ENCODE measurements around the gene WIPF1. TPM values are rescaled to one million over a fixed set of nuclear protein-coding genes. Genes with fewer than 3 reads are reported as not detected.

WIPF1 gene
- total RNA-seq, 4 donors from 2014 or later: 3.1 to 8.4 (median 4.9) TPM

DNA sequence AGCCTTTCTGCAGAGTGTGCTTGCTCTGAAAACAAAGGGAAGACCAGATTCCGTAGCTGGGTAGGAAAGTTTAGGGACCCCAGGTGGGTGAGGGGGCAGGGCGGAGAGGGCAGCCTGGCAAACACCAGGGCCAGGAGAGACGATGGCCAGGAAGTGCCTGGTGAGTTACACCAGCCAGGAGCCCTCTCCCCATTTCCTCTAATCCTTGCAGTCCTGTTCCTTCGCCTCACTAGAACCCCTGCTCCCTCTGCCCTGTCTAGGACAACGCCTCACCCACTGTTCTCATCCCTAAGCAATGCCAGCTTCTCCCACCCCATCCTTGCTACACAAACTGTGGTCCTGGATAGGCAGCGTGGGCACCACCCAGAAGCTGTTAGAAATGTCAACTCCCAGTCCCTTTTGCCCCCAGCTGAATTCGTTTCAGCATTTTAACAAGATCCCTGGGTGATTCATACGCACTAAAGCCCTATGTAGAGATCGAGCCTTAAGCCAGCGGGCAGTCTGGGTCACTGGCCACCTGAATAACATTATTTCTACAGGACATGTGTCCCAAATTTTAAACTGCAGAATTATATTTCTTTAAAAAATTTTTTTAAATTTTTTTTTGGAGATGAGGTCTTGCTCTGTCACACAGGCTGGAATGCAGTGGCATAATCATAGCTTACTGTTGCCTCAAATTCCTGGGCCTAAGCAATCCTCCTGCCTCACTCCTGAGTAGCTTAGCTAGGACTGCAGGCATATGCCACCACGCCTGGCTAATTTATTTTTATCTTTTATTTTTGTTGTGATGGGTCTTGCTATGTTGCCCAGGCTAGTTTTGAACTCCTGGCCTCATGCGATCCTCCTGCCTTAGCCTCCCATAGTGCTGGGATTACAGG is 10.9 kb downstream of the WIPF1 start:
- in situ Hi-C loops (cut with MboI; ENCODE audit: low sequenced_read_pairs in 4 of 4) (no loop called here), intact Hi-C loops (cut with DNase I; ENCODE audit: low total_unique reads) (no loop called here)
- no peak overlapping the region for H3K27ac ChIP-seq
- DNase-seq (no peak), ATAC-seq (no peak)
- H3K4me1 ChIP-seq: no peaks in the 10 kb centered on the region
- H3K9me3 ChIP-seq: no peaks in the 10 kb centered on the region
- no peak for TF ChIP-seq CTCF (IDR thresholded peaks at IDR 0.05 in 4 of 5, conservative IDR thresholded peaks at IDR 0.05 in 1 of 5)
- TF ChIP-seq POLR2A (IDR thresholded peaks at IDR 0.05): no peak
- H3K27me3 ChIP-seq: no peaks in the 10 kb centered on the region
- H3K4me3 ChIP-seq: no peak overlapping the region
- H3K36me3 ChIP-seq: no peaks in the 10 kb centered on the region

GRCh38 chr2:174585657-174586252 is 11.8 kb downstream of the WIPF1 start:
- Histone ChIP-seq H3K4me1 (no peaks in the 10 kb centered on the region), H3K4me3 (no peak overlapping the region), H3K9me3 (no peaks in the 10 kb centered on the region), H3K36me3 (no peaks in the 10 kb centered on the region), H3K27ac (no peak overlapping the region), H3K27me3 (no peaks in the 10 kb centered on the region)
- DNase-seq (no peak), ATAC-seq (no peak)
- in situ Hi-C loops (cut with MboI; ENCODE audit: low sequenced_read_pairs in 4 of 4): no loop called here
- intact Hi-C loops (cut with DNase I; ENCODE audit: low total_unique reads): no loop called here
- no peak for TF ChIP-seq CTCF (IDR thresholded peaks at IDR 0.05 in 4 of 5, conservative IDR thresholded peaks at IDR 0.05 in 1 of 5)
- TF ChIP-seq POLR2A (IDR thresholded peaks at IDR 0.05): no peak

GRCh38 chr2:174585146-174585545 is 12.5 kb downstream of the WIPF1 start:
- Histone ChIP-seq H3K36me3 (no peaks in the 10 kb centered on the region), H3K4me1 (no peaks in the 10 kb centered on the region), H3K9me3 (no peaks in the 10 kb centered on the region), H3K4me3 (no peak overlapping the region), H3K27ac (no peak overlapping the region), H3K27me3 (no peaks in the 10 kb centered on the region)
- ATAC-seq (no peak), DNase-seq (no peak)
- in situ Hi-C loops (cut with MboI; ENCODE audit: low sequenced_read_pairs in 4 of 4) (no loop called here), intact Hi-C loops (cut with DNase I; ENCODE audit: low total_unique reads) (no loop called here)
- no peak for TF ChIP-seq POLR2A (IDR thresholded peaks at IDR 0.05)
- TF ChIP-seq CTCF (IDR thresholded peaks at IDR 0.05 in 4 of 5, conservative IDR thresholded peaks at IDR 0.05 in 1 of 5): no peak

- Histone ChIP-seq H3K4me3 (no peak overlapping the region), H3K9me3 (no peaks in the 10 kb centered on the region), H3K4me1 (no peaks in the 10 kb centered on the region), H3K36me3 (no peaks in the 10 kb centered on the region), H3K27ac (no peak overlapping the region), H3K27me3 (no peaks in the 10 kb centered on the region)
- intact Hi-C loops (cut with DNase I; ENCODE audit: low total_unique reads) (no loop called here), in situ Hi-C loops (cut with MboI; ENCODE audit: low sequenced_read_pairs in 4 of 4) (no loop called here)
- DNase-seq (no peak), ATAC-seq (no peak)
- TF ChIP-seq CTCF (IDR thresholded peaks at IDR 0.05 in 4 of 5, conservative IDR thresholded peaks at IDR 0.05 in 1 of 5): no peak
- TF ChIP-seq POLR2A (IDR thresholded peaks at IDR 0.05): no peak
These were observed 16.1 kb downstream of the WIPF1 start for GRCh38 chr2:174581491-174581890.
